Ovary (tissue), 9 donors: Measurements from ENCODE around the gene A1BG. TPM values are rescaled to one million over a fixed set of nuclear protein-coding genes. Genes with fewer than 3 reads are reported as not detected.
"Not testable (repeated sequence)": the region's sequence is repeated elsewhere in the genome, so short reads cannot be mapped to it uniquely, and the experiment has no call there.

ENCODE experiments used
- DNase-seq, 5 donors: peaks; one replicate each; pipeline ENCODE4 v3.0.0-alpha.2; 2019 to 2020
- H3K27ac ChIP-seq, 2 donors: fragments of 200-600 bp; one replicate each; pipeline versions ENCODE4 v1.5.1 to v1.8.0; 2019 to 2022
- H3K27me3 ChIP-seq: fragments of 200-600 bp; one replicate; pipeline ENCODE4 v1.8.0; 2022
- H3K36me3 ChIP-seq: fragments of 200-600 bp; sonication (generic); one replicate; pipeline ENCODE4 v1.5.1; 2019
- H3K4me1 ChIP-seq: one replicate; pipeline ENCODE4 v1.8.1; 2013; ENCODE audit warnings: mild to moderate bottlenecking, moderate library complexity; ENCODE audit not compliant: insufficient read depth
- H3K4me3 ChIP-seq: fragments of 200-600 bp; sonication (generic); one replicate; pipeline ENCODE4 v1.5.1; 2017
- H3K9me3 ChIP-seq, 2 donors: fragments of 200-600 bp in 1 of 2; sonication (generic) in 1 of 2; one replicate each; pipeline versions ENCODE4 v1.5.1 to v1.8.1; 2013 to 2019; ENCODE audit warnings: mild to moderate bottlenecking in 1 of 2, moderate library complexity in 1 of 2
- EP300 ChIP-seq: sonication (generic); formaldehyde crosslinking; IDR thresholded peaks from one replicate; pipeline ENCODE4 v1.6.1; 2017; ENCODE audit warnings: antibody characterized with exemption
- POLR2A ChIP-seq: fragments of 450-650 bp; IDR thresholded peaks from one replicate; pipeline ENCODE4 v1.6.1; 2017; ENCODE audit warnings: antibody characterized with exemption, mild to moderate bottlenecking, moderate library complexity
- WGBS, 3 donors: extraction: QIAGEN DNeasy Blood & Tissue Kit in 1 of 3; methylation state at CpG; one replicate each; pipeline versions ENCODE4 v1.1.5 to v1.1.7; 2013 to 2017; 5-methylcytosine and 5-hydroxymethylcytosine counted together
- intact Hi-C, 4 donors: fragments of 100-400 bp; cut with DNase I; formaldehyde crosslinking; loops; one replicate each; pipeline versions ENCODE4 v1.11.0 to v1.15.1; 2022 to 2023
- polyA plus RNA-seq, 2 donors: library from polyadenylated mRNA; stranded (reverse); fragments of 200-250 nt in 1 of 2; fragments of 350-450 nt in 1 of 2; fragmentation: Illumina TruSeq in 1 of 2; extraction: RNeasy Lipid Tissue Mini Kit (QIAGEN cat#74804) in 1 of 2; gene quantifications; one replicate each; pipeline ENCODE4 v1.2.3, GENCODE V29; 2013 to 2014
- total RNA-seq, 7 donors: library from RNA; depleted of rRNA in 2 of 7; stranded (reverse); fragments of >200 nt in 2 of 7; fragmentation: NEBNext Ultra II Directional in 3 of 7; extraction: Animal tissue kit (Norgen Biotek cat#: 25700) in 3 of 7; gene quantifications; one replicate each; pipeline versions ENCODE4 v1.1.0 to v1.2.4, GENCODE V29; 2016 to 2023
- TF ChIP-seq, protein P1 (sequence below), 3 donors: fragments of 450-650 bp in 2 of 3; fragments of 200-600 bp in 1 of 3; IDR thresholded peaks; one replicate each; pipeline versions ENCODE4 v1.5.1 to v1.8.0; 2016 to 2022; ENCODE audit warnings: antibody characterized with exemption in 3 of 3, mild to moderate bottlenecking in 1 of 3
- donor health status: DM: no; HTN: no; CAD: no; lungs with moderate emphysema.
- donor health status: DM: no; HTN: no; CAD: no.
- donor health status: Bipolar disorder and iron deficiency.
- donor health status: DM: yes; HTN: yes; CAD: no.
- donor health status: DM: no; HTN: no; CAD: no.
- donor health status: DM: yes; HTN: yes; CAD: no.

The A1BG gene
- total and polyA plus RNA-seq, 9 donors: 0.38 to 32.4 (median 4.8) TPM

DNA sequence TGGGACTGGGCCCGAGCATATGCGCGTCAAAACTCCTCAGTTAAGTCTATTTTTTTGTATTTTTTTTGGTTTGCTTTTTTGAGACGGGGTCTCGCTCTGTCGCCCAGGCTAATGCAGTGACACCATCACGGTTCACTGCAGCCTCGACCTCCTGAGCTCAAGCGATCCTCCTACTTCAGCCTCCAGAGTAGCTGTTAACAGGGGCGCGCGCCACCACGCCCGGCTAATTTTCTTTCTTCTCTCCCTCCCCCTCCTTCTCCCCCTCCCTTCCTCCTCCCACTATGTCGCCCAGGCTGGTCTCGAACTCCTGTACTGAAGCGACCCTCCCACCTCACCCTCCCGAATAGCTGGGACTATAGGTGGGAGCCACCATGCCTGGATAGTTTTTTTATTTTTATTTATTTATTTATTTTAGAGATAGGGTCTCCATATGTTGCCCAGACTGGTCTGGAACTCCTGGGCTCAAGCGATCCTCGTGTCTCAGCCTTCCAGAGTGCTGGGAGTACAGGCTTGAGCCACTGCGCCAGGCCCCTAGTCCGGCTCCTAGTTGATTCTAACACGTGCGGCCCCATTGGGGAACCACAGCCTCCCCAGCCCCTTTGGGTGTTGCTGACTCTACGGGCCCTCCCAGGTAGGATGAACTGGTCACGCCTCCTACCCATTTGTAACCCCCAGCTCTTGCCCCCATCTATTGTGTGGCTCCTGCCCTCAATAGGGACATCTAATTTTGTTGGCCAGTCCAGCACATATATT is 28.3 kb upstream of the A1BG start:
- peak; percentile 26 for TF ChIP-seq POLR2A
- TF ChIP-seq, protein P1, sequence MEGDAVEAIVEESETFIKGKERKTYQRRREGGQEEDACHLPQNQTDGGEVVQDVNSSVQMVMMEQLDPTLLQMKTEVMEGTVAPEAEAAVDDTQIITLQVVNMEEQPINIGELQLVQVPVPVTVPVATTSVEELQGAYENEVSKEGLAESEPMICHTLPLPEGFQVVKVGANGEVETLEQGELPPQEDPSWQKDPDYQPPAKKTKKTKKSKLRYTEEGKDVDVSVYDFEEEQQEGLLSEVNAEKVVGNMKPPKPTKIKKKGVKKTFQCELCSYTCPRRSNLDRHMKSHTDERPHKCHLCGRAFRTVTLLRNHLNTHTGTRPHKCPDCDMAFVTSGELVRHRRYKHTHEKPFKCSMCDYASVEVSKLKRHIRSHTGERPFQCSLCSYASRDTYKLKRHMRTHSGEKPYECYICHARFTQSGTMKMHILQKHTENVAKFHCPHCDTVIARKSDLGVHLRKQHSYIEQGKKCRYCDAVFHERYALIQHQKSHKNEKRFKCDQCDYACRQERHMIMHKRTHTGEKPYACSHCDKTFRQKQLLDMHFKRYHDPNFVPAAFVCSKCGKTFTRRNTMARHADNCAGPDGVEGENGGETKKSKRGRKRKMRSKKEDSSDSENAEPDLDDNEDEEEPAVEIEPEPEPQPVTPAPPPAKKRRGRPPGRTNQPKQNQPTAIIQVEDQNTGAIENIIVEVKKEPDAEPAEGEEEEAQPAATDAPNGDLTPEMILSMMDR (IDR thresholded peaks at IDR 0.05): no peak
- Histone ChIP-seq H3K4me3 (peak overlapping the region; percentile 71), H3K27me3 (no peaks in the 10 kb centered on the region), H3K36me3 (no peaks in the 10 kb centered on the region), H3K4me1 (peaks cover 19% of the 10 kb centered on the region), H3K27ac (peak overlapping the region; percentile 17 to 28), H3K9me3 (no peaks in the 10 kb centered on the region)
- DNase-seq: peak in 2 of 5 donors; percentile 50 to 53
- WGBS, 3 donors: 26 to 28% (median 28%) methylated on average over 26 of the region's 26 CpGs
- intact Hi-C loops: no loop called here

DNA sequence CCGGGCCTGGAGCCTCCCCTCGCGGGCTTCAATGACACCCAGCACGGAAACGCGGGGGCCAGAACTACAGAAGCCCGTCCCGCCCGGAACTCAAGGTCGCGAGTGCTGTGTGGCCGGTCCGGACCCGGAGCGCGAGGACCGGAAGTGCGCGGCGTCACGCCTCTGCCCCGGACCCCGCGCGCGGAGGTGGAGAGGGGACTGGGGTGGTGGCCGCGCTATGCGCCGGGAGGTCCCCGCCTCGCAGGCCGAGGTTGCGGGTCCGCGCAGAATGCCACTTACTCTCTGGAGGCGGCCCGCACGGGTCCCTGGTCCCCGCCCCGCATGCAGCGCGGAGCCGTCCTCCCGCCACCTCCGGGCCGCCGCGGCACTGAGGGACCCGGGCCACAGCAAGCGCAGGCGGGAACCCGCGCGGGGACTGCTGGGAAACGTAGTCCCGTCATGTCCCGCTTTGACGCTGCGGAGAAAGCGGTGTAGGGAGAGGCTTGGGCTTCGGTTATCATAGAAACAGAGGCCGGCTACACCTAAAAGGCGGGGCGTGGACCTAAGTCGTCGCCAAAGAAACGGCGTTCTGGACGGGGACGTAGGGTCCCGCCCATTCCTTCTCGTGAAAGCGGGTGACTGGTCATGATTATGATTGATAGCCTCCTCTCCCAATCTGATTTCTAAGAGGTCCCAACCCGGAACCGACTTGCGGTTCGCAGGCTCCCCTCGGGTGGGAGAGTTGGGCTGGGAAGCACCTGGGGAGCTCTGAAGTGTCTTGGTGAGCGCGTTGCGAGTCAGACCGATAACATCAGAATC is 27.6 kb upstream of the A1BG start, which contains the start of gene ZNF837:
TSS of gene ZNF837 (minus strand) at position 369 of the 798 bp plus-strand sequence. CDS start 11,698 bp downstream, outside the sequence.
- Histone ChIP-seq H3K27me3 (no peaks in the 10 kb centered on the region), H3K9me3 (no peaks in the 10 kb centered on the region), H3K36me3 (no peaks in the 10 kb centered on the region), H3K4me3 (peak within 1 kb of the TSS; percentile 71), H3K27ac (peak within 1 kb of the TSS; percentile 28 to 95), H3K4me1 (peaks cover 15% of the 10 kb centered on the region)
- TF ChIP-seq POLR2A (peak; percentile 80), EP300 (peak; percentile 22)
- TF ChIP-seq, protein P1 (IDR thresholded peaks at IDR 0.05): peak in 2 of 3 donors; percentile 39 to 52
- intact Hi-C loops: no loop called here
- peak; percentile 97 to 99 (median 98) for DNase-seq
- 0 to 1% (median 0%) methylated on average over 62 to 83 of the region's 83 CpGs for WGBS, 3 donors

DNA sequence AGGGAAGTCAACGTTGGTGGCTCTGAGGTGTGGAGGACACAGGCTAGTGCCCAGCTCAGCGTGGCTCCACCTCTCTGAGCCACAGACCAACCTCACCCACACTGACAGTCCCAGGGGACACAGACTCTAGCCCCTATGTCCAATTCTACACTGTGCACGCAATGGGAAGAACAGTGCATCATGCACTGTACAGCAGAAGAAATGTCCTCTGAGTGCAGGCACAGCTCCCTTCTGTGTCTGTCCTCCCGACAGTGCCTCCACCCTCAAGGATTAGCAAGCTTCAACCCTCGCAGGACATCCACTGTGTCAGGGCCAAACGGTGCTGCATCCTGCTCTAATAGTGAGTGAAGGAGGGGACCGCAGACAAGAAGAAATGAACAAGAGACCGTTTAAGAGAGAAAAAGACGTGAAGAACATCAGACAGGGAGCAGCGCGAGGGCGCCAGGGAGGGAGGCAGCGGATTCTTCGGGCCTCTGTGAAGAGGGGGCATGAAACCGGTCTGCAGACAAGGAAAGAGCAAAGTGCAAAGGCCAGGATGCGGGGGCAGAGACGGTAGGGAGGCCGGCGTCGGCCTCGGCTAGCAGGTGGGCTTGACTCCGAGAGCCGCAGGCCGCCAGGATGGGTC is 26.9 kb upstream of the A1BG start:
- Histone ChIP-seq H3K27ac (peak overlapping the region in 1 of 2 donors; percentile 95), H3K36me3 (no peaks in the 10 kb centered on the region), H3K9me3 (no peaks in the 10 kb centered on the region), H3K4me1 (peaks cover 8% of the 10 kb centered on the region), H3K4me3 (peak overlapping the region; percentile 71), H3K27me3 (no peaks in the 10 kb centered on the region)
- TF ChIP-seq, protein P1 (IDR thresholded peaks at IDR 0.05): no peak
- TF ChIP-seq POLR2A (no peak), EP300 (no peak)
- no peak for DNase-seq
- intact Hi-C loops: no loop called here
- 3 to 5% (median 4%) methylated on average over 24 of the region's 24 CpGs for WGBS, 3 donors

DNA sequence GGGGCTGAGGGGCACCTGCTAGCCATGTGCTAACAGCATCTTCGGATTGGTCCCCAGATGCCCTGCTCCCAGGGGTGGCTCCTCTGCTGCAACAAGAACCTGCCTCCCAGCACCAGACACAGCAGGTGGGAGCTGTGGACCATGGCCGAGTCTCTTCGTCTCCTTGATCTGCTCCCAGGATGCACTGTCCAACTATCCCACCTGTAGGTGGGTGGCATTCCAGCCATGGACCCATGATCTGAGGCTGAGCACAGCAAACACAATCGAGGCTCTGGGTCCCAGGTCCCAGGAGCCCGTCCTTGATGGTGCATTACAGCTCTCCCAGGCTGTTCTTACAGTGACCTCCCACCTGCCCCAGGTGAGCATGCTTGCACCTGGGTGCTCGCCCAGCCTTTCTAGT is 26.0 kb upstream of the A1BG start:
- TF ChIP-seq EP300 (no peak), POLR2A (no peak)
- TF ChIP-seq, protein P1 (IDR thresholded peaks at IDR 0.05): no peak
- WGBS, 3 donors: 86 to 93% (median 91%) methylated on average over 6 of the region's 6 CpGs
- peaks cover 8% of the 10 kb centered on the region for H3K4me1 ChIP-seq
- no peak overlapping the region for H3K27ac ChIP-seq
- intact Hi-C loops: no loop called here
- H3K4me3 ChIP-seq: no peak overlapping the region
- H3K27me3 ChIP-seq: no peaks in the 10 kb centered on the region
- peak in 1 of 5 donors; percentile 37 for DNase-seq
- no peaks in the 10 kb centered on the region for H3K36me3 ChIP-seq
- no peaks in the 10 kb centered on the region for H3K9me3 ChIP-seq

DNA sequence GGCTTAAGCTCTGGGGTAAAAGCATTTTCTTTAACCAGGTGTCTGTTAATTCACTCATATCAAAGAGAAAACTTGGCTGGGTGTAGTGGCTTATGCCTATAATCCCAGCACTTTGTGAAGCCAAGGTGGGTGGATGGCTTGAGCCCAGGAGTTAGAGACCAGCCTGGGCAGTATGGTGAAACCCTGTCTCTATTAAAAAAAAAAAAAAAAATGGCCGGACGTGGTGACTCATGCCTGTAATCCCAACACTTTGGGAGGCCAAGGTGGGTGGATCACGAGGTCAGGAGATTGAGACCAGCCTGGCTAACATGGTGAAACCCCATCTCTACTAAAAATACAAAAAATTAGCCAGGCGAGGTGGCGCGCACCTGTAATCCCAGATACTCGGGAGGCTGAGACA is 23.4 kb upstream of the A1BG start:
- peaks cover 12% of the 10 kb centered on the region for H3K4me1 ChIP-seq
- 76 to 90% (median 79%) methylated on average over 7 of the region's 7 CpGs for WGBS, 3 donors
- H3K36me3 ChIP-seq, H3K27me3 ChIP-seq, H3K27ac ChIP-seq, H3K4me3 ChIP-seq, intact Hi-C loops, DNase-seq, H3K9me3 ChIP-seq: not testable (repeated sequence)
